Neutrophil (primary cell): ENCODE measurements around the gene S1PR3.

Source experiments
- H3K27ac ChIP-seq: fragments of 200-600 bp; sonication (generic); 2 replicates; pipeline ENCODE4 v1.5.1; 2016; ENCODE audit warnings: mild to moderate bottlenecking, moderate library complexity
- H3K27me3 ChIP-seq: fragments of 200-600 bp; sonication (generic); 2 replicates; pipeline ENCODE4 v1.6.0; 2016; ENCODE audit warnings: mild to moderate bottlenecking
- H3K36me3 ChIP-seq: fragments of 200-600 bp; sonication (generic); 2 replicates; pipeline ENCODE4 v1.5.1; 2017
- H3K4me1 ChIP-seq, 2 experiments: fragments of 200-600 bp in 1 of 2; sonication (generic) in 1 of 2; 1 replicate in 1 of 2; 2 replicates in 1 of 2; pipeline versions ENCODE4 v1.5.1 to v1.6.1; 2013 to 2016; ENCODE audit warnings: low read depth in 1 of 2, low read length in 1 of 2, mild to moderate bottlenecking in 1 of 2, moderate library complexity in 1 of 2; ENCODE audit not compliant: control insufficient read depth in 1 of 2, insufficient read depth in 1 of 2
- H3K4me3 ChIP-seq, 2 experiments: fragments of 200-600 bp in 1 of 2; sonication (generic) in 1 of 2; 1 replicate in 1 of 2; 2 replicates in 1 of 2; pipeline ENCODE4 v1.5.1; 2013 to 2016; ENCODE audit warnings: low read depth in 1 of 2, low read length in 1 of 2, mild to moderate bottlenecking in 1 of 2, moderate library complexity in 1 of 2
- H3K9me3 ChIP-seq: fragments of 200-600 bp; sonication (generic); 2 replicates; pipeline ENCODE4 v1.5.1; 2016
- TF ChIP-seq, protein P1 (sequence below): fragments of 200-600 bp; sonication (generic); IDR thresholded peaks from 2 replicates; pipeline ENCODE4 v1.5.1; 2016; ENCODE audit warnings: antibody characterized with exemption

The S1PR3 gene

DNA sequence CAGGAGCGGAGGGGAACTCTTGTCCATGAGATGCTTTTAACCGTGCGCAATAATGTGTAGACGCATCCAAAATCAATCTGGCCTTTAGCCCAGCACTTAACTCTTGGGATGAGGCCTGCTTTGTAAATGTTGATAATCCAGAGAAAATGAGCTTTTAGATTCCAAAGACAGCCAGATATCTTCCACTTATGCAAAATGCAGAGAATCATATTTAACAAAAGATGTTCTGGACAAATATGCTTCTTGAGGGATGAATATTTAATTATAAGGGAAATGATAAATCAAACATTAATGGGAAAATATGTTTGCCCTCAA lies 5.6 kb downstream of the S1PR3 start:
- peaks cover 17 to 20% of the 10 kb centered on the region in 2 experiments for H3K4me1 ChIP-seq
- peaks cover 10% of the 10 kb centered on the region for H3K27me3 ChIP-seq
- no peak overlapping the region for H3K27ac ChIP-seq
- TF ChIP-seq, protein P1, sequence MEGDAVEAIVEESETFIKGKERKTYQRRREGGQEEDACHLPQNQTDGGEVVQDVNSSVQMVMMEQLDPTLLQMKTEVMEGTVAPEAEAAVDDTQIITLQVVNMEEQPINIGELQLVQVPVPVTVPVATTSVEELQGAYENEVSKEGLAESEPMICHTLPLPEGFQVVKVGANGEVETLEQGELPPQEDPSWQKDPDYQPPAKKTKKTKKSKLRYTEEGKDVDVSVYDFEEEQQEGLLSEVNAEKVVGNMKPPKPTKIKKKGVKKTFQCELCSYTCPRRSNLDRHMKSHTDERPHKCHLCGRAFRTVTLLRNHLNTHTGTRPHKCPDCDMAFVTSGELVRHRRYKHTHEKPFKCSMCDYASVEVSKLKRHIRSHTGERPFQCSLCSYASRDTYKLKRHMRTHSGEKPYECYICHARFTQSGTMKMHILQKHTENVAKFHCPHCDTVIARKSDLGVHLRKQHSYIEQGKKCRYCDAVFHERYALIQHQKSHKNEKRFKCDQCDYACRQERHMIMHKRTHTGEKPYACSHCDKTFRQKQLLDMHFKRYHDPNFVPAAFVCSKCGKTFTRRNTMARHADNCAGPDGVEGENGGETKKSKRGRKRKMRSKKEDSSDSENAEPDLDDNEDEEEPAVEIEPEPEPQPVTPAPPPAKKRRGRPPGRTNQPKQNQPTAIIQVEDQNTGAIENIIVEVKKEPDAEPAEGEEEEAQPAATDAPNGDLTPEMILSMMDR = no peak
- H3K4me3 ChIP-seq = no peak overlapping the region
- no peaks in the 10 kb centered on the region for H3K36me3 ChIP-seq
- H3K9me3 ChIP-seq = no peaks in the 10 kb centered on the region

DNA sequence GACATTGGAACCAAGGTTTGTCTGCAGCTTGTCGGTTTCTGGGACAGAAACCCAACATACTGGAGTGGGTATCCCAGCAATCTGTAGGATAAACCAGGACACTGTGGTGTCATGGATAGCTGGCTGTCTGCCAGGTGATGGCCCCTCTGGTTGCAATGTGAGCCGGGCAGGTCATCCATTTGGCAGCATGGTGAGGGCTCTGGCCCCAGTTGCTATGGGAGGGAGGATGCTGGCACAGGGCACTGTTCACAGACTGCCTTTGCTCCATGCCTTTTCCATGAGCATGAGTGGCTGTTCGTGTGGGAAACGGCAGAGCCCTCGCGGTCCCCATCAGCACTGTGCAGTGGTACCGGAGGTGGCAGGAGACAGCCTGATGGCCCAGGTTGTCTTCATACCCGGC lies 6.4 kb downstream of the S1PR3 start:
- Histone ChIP-seq H3K27ac (no peak overlapping the region), H3K9me3 (no peaks in the 10 kb centered on the region), H3K4me3 (no peak overlapping the region), H3K36me3 (no peaks in the 10 kb centered on the region), H3K4me1 (peaks cover 10 to 12% of the 10 kb centered on the region in 2 experiments), H3K27me3 (peaks cover 2% of the 10 kb centered on the region)
- TF ChIP-seq, protein P1 = no peak

DNA sequence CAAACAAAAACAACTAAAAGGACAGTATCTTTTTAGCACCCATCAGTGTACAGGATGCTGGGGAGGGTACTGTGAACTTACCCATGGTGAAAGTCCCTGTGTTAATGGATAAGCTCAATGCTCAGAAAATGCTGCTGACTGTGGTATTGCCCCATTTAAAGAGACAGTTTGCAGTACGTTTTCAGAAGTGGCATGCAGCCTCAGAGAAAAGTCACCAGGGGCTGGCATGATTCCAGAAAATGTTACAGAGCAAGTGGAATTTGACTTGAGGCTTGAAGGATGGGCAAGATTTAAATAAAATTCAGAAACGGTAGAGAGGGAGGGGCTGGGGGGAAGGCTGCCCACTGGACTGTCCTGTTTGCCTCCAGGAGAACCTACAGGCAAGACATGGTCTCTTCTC lies 7.2 kb downstream of the S1PR3 start:
- Histone ChIP-seq H3K27ac (no peak overlapping the region), H3K4me1 (peaks cover 5 to 6% of the 10 kb centered on the region in 2 experiments), H3K4me3 (no peak overlapping the region), H3K27me3 (no peaks in the 10 kb centered on the region), H3K36me3 (no peaks in the 10 kb centered on the region), H3K9me3 (no peaks in the 10 kb centered on the region)
- TF ChIP-seq, protein P1 = no peak

DNA sequence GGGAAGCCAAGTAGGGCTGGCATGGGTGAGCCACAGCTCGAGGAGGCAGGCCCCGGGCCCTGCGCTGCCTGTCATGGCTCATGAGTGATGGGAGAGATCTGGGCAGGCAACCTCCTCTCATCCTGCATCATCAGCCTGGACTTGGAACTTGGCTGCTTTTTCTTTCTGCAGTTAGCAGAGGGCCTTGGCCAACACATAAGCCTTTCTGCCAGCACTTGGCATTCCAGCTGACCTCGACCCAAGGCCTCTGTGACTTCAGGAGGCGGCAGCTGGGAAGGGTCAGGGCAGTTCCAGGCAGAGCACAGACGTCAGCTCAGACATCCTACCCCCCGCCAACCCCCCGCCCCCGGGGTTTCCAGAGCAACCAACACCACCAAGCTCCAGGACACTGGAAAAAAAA lies 7.6 kb downstream of the S1PR3 start:
- Histone ChIP-seq H3K27ac (no peak overlapping the region), H3K4me1 (peaks cover 5% of the 10 kb centered on the region in 2 experiments), H3K27me3 (no peaks in the 10 kb centered on the region), H3K36me3 (no peaks in the 10 kb centered on the region), H3K4me3 (no peak overlapping the region), H3K9me3 (no peaks in the 10 kb centered on the region)
- TF ChIP-seq, protein P1 = no peak

DNA sequence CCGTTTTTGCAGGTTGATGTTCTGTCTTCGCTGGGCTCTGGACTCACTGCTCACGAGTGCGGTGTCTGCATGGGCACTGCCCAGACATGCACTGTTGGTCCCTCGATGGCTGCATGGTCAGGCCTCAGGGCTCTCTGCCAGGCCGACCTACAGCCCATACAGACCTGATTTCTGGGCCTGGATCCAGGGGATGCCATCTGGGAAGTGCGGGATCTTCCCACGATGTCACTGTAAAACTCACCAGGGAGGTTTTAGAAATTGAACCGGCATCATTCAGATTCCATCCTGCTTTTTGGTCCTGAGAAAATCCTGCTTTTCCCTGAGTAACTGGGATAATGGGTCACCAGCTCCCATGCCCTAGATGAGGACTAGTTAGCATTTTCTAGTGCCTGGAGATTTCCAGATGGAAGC lies 9.1 kb downstream of the S1PR3 start:
- peaks cover 5% of the 10 kb centered on the region in 2 experiments for H3K4me1 ChIP-seq

More for the DNA sequence above, 9.1 kb downstream of the S1PR3 start:
- Histone ChIP-seq H3K4me3 (no peak overlapping the region), H3K27me3 (no peaks in the 10 kb centered on the region), H3K36me3 (no peaks in the 10 kb centered on the region), H3K27ac (no peak overlapping the region), H3K9me3 (no peaks in the 10 kb centered on the region)
- TF ChIP-seq, protein P1 = no peak
